ENCODE measurements around the gene TSC22D3.
A peak's percentile ranks its signal among the peaks of the same experiment; 100 is the strongest.
"Not testable (repeated sequence)": the region's sequence is repeated elsewhere in the genome, so short reads cannot be mapped to it uniquely, and the experiment has no call there.

The TSC22D3 gene

DNA sequence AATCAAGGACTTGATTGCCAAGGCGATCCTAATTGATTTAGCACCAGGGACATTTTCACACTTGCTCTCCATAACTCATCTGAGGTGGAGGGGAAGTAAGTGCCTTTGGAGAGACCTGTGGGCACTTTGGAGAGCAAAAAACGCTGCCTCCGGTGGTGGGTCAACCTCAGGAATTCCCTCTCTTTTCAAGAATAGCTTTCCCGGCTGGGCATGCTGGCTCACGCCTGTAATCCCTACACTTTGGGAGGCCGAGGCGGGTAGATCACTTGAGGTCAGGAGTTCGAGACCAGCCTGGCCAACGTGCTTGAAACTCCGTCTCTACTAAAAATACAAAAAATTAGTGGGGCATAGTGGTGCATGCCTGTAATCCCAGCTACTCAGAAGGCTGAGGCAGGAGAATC, 98.1 kb downstream of the TSC22D3 start:
- DNase-seq, result no peak

DNA sequence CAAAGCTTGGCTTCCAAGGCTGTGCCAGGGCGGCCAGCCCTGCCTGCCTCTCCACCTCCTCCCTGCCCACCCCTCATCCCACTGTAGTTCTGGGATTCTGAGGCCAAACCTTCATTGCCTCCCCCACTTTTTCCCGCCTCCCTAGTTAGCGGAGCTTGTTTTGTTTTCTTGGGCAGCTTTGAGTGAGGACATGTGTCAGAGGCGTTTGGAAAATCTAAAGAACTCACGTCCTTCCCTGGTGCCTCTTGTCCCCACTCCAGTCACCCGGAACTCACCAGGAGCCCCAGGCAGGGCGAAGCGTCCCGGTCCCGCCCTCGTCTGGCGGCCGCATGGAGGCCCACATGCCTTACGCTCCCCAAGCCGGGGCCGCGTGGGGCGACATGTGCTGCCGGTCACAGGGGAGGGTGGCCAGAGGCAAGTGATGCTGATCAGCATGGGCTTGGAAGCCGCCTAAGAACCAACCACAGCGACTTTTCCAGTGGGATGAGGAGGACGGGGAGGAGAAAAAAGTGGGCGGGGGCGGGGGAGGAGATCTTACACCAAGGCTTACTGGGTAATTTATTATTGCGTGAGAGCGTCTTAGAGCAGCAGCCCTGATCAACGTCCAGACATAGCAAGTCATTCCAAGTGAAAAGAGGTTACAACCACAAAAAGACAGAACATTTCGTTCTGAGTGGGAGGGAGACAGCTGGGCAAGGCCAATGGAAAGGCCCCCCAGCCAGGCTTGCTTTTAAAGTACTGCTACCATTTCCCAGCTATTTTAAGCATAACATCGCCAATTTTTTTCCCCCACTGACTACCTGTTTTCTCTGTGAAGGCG, 98.8 kb downstream of the TSC22D3 start:
- DNase-seq, result no peak

DNA sequence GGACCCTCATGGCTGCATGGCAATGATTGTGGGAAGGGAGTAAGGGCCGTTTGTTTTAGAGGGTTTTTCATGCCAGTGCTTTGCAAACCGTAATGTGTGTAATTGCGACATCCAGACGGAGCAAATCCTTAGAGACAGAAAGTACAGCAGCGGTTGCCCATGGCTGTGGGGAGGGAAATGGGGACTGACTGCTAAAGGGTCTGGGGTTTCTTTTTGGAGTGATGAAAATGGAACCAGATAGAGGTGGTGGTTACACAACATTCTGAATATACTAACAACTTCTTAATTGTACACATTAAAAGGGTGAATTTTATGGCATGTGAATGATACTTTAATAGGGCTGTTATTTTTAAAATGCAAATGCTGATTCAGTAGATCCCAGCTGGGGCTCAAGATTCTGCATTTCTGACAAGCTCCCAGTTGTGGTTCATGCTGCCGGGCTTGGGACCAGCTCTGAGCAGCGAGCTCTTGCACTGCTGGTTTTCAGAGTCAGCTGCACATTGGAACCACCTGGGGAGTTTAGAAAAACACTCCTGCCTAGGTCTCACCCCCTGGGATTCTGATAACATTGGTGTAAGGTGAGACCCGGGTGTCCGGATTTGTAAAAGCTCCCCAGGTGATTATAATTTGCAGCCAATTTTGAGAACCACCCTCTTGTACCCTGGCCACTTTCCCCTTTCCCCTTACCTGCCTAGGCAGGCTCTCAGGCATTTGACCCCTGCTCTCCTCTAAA, 99.6 kb downstream of the TSC22D3 start:
- DNase-seq, result no peak

DNA sequence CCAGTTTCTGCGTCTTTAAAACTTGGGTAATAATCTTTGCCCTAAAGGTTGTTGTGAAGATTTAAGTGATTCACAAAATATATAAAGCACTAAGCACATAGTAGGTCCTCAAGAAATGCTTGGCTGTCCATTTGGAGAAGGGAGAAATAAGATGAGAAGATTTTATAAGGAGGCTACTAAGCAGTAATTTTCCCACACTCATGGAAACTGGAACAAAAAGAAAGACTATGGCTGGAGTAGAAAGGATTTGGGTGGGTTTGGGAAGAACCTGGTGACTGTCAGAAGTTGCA, 100.3 kb downstream of the TSC22D3 start:
- DNase-seq, result no peak

DNA sequence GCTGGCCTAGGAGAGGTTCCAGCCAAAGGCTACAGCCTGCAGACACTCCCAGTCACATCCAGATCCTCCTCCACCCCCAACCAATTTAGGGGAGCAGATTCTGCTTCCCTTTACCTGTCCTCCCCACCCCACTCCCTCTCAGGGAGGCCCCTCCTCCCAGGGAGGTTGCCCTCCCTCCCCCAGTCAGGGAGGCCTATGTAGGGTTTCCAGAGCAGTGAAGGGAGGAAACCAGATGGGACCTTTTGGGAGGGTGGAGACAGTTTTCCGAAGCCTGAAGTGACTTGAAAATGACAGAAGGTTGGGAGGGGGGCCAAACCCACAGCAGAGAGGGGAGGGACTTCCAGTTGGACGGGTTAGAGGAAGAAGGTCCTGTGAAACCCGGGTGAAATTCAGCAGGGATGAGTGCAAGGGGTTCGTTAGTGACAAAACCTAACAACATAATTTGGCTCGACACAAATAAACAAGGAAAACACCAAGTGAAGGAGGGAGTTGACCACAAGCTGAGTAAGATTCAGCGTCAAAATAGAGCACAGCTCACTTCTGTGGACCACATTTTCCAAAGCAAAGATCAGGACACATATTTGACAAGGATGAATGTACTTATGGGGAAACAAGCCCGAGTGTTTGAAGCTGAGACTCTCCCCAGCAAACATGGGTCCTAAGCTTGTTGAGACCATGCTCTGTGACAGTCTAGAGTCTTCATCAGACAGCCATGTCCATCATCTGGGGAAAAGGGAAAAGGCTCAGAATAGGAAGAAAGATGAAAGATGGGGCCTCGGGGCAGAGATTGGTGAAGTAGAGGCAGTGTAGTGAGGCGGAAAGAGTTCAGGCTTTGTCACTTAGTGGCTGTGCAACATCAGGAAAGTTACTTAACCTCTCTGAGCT, 100.9 kb downstream of the TSC22D3 start:
- DNase-seq, result peak; percentile 32

DNA sequence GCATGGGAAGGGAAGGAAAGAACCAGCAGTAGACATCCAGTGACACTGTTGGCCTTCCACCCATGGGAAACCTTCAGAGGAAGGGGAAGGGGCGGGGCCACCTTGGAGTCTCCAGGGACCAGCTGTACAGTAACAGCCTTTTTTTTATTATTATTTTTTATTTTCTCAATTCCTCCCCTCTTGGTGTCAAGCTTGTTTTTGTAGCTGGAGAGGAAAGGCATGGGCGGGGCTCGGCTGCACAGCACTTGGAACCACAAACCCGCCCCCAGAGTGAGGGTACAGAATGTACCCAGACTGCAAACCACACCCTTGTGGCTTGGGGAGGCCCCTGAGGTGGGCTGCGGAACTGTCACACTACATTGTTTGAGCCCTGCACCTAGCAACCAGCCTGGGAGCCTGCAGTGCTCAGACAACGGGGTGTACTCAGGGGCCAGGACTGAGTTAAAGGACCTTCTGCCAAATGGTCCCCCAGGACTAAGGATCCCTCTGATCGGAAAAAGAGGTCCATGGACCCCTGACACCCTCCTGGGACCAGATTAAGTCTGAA, 101.6 kb downstream of the TSC22D3 start:
- peak; percentile 92 for DNase-seq

DNA sequence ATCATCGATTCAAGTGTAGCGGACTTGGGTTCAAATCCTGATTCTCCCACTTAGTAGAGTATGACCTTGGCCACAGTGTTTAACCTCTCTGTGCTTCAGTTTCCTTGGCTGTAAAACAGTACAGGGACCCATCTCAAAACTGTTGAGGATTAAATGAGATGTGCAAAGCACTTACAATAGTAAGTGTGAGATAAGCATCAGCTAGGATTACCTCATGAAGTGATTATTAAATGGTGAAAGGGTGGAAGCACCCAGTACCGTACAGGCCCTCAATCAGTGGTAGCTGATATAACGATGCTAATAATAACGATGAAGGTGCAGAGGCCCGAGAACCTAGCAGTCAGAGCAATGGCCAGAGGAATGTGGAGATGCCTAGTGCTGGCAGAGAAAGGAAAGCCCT, 102.2 kb downstream of the TSC22D3 start:
- no peak for DNase-seq

DNA sequence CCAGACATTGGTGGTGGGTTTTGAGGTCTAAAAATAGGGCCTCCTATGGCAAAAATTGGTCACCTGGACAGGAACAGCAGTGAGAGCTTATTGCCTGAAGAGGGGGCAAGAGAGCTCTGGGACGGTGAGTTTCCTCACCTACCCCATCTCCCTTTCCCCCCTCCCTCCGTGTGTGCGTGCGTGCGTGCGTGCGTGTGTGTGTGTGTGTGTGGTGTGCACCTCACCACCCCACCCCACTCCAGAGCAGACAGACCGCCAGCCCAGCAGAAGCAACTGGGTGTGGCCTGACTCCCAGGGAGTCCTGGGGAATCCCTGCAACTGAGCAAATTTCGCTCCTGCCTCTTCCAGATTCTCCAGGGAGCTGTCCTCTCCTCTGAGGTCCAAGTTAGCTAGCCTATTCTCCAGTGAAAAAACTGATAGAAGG, 102.6 kb downstream of the TSC22D3 start:
- peak; percentile 80 for DNase-seq

DNA sequence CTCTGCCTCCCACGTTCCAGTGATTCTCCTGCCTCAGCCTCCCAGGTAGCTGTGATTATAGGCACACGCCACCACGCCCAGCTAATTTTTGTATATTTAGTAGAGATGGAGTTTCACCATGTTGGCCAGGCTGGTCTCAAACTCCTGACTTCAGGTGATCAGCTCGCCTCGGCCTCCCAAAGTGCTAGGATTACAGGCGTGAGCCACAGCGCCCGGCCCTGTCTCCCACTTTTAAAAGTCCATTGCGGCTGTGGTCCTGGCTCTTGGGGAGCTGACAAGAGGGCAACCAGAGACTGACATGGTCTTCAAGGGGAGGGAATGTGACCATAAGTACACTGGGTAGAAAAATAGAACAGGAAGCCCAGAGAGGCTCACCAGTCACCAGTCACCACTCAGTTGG, 104.3 kb downstream of the TSC22D3 start:
- DNase-seq, result not testable (repeated sequence)

DNA sequence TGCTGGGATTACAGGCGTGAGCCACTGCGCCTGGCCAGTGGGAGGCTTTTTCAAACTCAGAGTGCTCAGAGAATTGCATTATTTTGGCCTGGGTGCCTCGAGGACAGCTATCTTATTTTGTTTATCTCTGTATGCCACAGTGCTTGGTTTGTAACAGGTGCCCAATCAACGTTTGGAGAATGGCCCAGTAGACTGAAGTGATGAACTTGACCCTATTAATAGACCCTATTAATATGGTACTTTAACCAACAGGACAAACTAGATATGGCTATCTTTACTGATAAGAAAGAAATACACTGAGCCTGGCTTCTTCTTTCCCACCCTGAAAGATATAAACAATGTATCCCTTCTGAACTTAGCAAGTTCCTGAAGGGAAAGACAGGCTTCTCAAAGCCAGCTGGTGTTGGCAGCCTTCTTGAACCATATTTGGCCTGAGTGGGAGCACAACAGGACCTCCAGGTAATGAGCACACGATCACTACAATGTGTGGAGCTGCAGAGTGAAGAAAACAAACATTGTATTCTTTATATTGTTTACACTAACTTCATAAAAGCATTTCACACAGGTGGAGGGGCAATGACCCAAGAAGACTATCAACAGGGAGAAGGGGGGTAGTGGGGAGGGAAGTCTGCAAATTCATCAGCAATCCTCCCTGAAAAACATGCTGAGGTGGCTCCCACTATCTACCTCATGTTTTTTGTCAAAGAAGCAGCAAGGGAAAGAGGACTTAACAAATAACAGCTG, 105.5 kb downstream of the TSC22D3 start:
- DNase-seq, result no peak

DNA sequence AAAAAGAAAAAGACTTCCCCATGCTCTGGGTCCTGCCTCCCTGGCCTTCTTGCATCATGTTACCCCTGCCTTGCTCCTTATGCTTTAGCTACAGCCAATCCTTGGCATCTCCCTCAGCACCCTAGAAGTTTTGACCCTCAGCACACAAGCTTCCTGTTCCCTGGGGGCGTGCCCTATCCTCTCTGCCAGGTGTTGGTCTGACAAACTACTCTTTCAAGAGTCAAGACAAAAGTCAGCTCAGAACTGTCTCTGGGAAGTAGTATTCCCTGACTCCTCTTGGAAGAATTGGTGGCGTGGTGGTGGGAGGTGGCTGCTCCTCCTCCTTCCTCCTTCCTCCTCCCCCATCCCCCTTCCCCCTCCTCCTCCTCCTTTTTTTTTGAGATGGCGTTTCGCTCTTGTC, 106.3 kb downstream of the TSC22D3 start:
- DNase-seq, result no peak

DNA sequence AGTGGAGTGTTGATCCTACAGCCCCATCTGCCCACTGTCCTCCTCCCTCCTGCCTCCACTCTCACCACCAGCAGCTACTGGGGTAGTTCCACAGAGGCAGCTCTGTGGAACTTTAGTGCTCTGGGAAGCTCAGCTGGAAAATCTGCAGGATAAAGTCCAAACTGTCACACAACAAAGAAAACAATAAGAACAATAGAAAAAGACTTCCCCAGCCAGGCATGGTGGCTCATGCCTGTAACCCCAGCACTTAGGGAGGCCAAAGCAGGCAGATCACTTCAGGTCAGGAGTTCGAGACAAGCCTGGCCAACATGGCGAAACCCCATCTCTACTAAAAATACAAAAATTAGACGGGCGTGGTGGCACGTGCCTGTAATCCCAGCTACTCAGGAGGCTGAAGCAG, 106.9 kb downstream of the TSC22D3 start:
- not testable (repeated sequence) for DNase-seq

DNA sequence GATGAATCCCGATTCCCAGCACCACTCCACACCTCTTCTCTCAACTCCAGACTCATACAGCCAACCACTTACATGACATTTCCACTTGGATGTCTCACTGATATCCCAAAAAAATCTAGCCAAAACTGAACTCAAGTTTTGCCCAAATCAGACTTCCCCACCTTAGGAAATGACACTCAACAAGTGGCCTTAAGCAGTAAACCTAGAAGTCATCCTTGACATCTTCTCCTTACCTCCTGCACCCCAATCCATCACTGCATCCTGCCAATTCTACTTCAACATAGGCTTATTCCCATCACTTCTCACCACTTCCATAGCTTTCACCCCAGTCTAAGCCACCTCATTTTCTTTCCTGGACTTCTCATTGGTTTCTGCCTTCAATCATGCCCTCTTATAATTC, 108.2 kb downstream of the TSC22D3 start:
- no peak for DNase-seq

DNA sequence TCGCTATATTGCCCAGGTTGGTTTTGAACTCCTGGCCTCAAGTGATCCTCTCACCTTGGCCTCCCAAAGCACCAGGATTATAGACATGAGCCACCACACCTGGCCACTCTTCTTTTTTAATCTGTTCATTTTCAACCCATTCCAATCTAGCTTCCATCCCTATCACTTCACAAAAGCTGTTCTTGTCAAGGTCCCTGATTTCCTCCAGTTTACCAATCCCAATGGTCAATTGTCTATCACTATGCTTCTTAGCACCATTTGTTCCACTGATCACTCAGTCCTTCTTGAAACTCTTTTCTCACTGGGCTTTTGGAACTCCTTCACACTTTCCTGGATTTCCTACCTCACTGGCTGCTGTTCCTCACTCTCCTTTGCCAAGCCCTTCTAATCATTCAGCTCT, 108.7 kb downstream of the TSC22D3 start:
- DNase-seq, result no peak

Data from activated gamma-delta T cell treated with Interleukin-2 at 50 U/mL for 16 hours (primary cell).